Naive thymus-derived CD8-positive, alpha-beta T cell (primary cell): ENCODE data around the gene APCDD1L. TPM values are rescaled to one million over a fixed set of nuclear protein-coding genes. Genes with fewer than 3 reads are reported as not detected.
"Not testable (repeated sequence)": the region's sequence is repeated elsewhere in the genome, so short reads cannot be mapped to it uniquely, and the experiment has no call there.

ENCODE experiments used
- ATAC-seq, 2 donors: fragments of 150-1000 bp; cut with Tn5 transposase in 1 of 2; sonication (Bioruptor Pico), chemical (Tn5 transposase) in 1 of 2; 1 replicate in 1 of 2; 2 replicates in 1 of 2; pipeline ENCODE4 v1.10.0; 2021; ENCODE audit warnings: mild to moderate bottlenecking in 2 of 2, moderate library complexity in 2 of 2
- POLR2A ChIA-PET: fragments of 350-600 bp; sonication (Branson Sonifier 250); formaldehyde crosslinking; loops from one replicate; lab custom pipeline; 2021; ENCODE audit warnings: antibody characterized with exemption; lab: Charles Lee
- DNase-seq, 10 donors: peaks; one replicate each; pipeline versions ENCODE4 v3.0.0 to v3.0.0-alpha.2; 2020 to 2022
- H3K27ac Mint-ChIP-seq, 10 donors: one replicate each; pipeline ENCODE4 v1.8.0; 2020 to 2022; ENCODE audit warnings: mild to moderate bottlenecking in 10 of 10, mixed read lengths in 10 of 10, moderate library complexity in 4 of 10, inconsistent platforms in 1 of 10
- H3K27me3 Mint-ChIP-seq, 5 donors: one replicate each; pipeline ENCODE4 v1.8.0; 2021 to 2022; ENCODE audit warnings: mixed read lengths in 5 of 5
- H3K36me3 Mint-ChIP-seq, 3 donors: one replicate each; pipeline ENCODE4 v1.8.0; 2020 to 2022; ENCODE audit warnings: mixed read lengths in 3 of 3, mild to moderate bottlenecking in 2 of 3, inconsistent platforms in 1 of 3
- H3K4me1 Mint-ChIP-seq, 4 donors: one replicate each; pipeline ENCODE4 v1.8.0; 2021 to 2022; ENCODE audit warnings: mixed read lengths in 4 of 4
- H3K4me3 Mint-ChIP-seq, 10 donors: one replicate each; pipeline ENCODE4 v1.8.0; 2020 to 2022; ENCODE audit warnings: mild to moderate bottlenecking in 10 of 10, mixed read lengths in 10 of 10, moderate library complexity in 6 of 10, inconsistent platforms in 1 of 10
- H3K9me3 Mint-ChIP-seq, 9 donors: one replicate each; pipeline ENCODE4 v1.8.0; 2020 to 2022; ENCODE audit warnings: mixed read lengths in 9 of 9, mild to moderate bottlenecking in 3 of 9, inconsistent platforms in 1 of 9, moderate library complexity in 1 of 9
- polyA plus RNA-seq, 3 donors: library from polyadenylated mRNA; unstranded; fragments of 300-500 nt; fragmentation: Illumina TruSeq; gene quantifications; one replicate each; pipeline ENCODE4 v1.2.3, GENCODE V29; 2021
- total RNA-seq, 8 experiments: library from RNA in 2 of 8; stranded (reverse) in 2 of 8; gene quantifications; one replicate each; pipeline ENCODE4 v1.2.3 and lab custom pipeline; 2021 to 2026

APCDD1L gene
- total and polyA plus RNA-seq, 5 experiments from 2014 or later = 0.48 TPM; not detected in 4

DNA sequence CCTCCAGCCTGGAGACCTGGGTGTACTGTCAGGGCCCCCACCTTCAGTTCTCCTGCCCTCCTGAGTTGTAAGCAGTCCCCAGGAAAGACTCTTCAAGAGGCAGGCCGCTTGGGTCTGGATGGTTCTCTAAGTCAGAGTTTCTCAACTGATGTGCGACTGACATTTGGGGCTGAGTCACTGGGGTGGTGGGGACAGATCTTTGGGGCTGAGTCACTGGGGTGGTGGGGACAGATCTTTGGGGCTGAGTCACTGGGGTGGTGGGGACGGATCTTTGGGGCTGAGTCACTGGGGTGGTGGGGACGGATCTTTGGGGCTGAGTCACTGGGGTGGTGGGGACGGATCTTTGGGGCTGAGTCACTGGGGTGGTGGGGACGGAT is 26.8 kb upstream of the APCDD1L start:
- Mint-ChIP-seq H3K36me3 (peaks cover 0 to 16% (median 5%) of the 10 kb centered on the region in 3 donors), H3K27me3 (peaks cover under 1 to 11% (median 1%) of the 10 kb centered on the region in 5 donors), H3K9me3 (peaks cover 0 to 26% (median 11%) of the 10 kb centered on the region in 9 donors)
- ATAC-seq, DNase-seq, H3K4me1 Mint-ChIP-seq, H3K4me3 Mint-ChIP-seq, H3K27ac Mint-ChIP-seq, POLR2A ChIA-PET: not testable (repeated sequence)

DNA sequence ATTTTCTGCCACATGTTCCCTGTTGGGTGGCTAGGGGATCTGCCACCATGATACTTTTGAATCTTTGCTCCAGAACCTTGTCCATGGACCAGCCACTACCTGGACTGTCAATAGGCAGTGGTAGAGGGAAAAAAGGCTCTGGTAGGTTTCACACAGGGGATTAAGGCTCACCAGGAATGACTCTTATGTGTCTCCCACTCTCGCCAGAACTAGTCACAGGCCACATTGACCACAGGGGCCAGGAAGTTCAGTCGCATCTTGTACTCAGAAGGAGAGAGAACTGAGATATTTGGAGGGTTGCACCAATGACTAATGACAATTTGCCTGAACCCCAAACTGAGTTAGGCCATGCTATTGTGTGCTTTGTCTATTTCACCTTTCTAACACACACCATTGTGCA is 23.6 kb upstream of the APCDD1L start:
- DNase-seq (no peak), ATAC-seq (no peak)
- no peak overlapping the region for H3K27ac Mint-ChIP-seq
- peaks cover 0 to 16% (median 5%) of the 10 kb centered on the region in 3 donors for H3K36me3 Mint-ChIP-seq
- POLR2A ChIA-PET = no interaction called here
- peaks cover 0 to 37% (median 13%) of the 10 kb centered on the region in 9 donors for H3K9me3 Mint-ChIP-seq
- no peak overlapping the region for H3K4me3 Mint-ChIP-seq
- H3K27me3 Mint-ChIP-seq = peaks cover 0 to 10% (median 1%) of the 10 kb centered on the region in 5 donors
- H3K4me1 Mint-ChIP-seq = no peaks in the 10 kb centered on the region

DNA sequence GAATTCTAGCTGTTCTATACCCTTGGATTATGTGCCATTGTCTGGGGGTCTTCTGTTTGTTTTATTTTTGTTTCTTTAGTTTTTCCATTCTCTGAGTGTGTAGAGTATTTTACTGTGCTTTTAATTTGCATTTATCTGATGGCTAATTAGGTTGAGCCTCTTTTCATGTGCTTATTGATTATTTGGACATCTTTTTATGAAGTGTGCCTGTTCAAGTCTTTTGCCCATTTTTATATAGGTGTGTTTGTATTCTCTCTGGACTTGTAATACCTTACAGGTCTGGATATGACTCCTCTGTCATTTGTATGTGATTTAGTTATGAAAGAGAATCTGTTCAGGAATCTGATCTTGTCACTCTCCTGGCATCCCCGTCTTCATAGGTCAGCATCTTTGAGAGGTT is 22.6 kb upstream of the APCDD1L start:
- no peak for ATAC-seq
- Mint-ChIP-seq H3K36me3 (peaks cover 0 to 24% (median 10%) of the 10 kb centered on the region in 3 donors), H3K9me3 (peaks cover 3 to 45% (median 21%) of the 10 kb centered on the region in 9 donors), H3K4me3 (no peak overlapping the region), H3K4me1 (no peaks in the 10 kb centered on the region), H3K27ac (no peak overlapping the region), H3K27me3 (peaks cover 0 to 10% (median 0%) of the 10 kb centered on the region in 5 donors)
- no peak for DNase-seq
- POLR2A ChIA-PET = no interaction called here

DNA sequence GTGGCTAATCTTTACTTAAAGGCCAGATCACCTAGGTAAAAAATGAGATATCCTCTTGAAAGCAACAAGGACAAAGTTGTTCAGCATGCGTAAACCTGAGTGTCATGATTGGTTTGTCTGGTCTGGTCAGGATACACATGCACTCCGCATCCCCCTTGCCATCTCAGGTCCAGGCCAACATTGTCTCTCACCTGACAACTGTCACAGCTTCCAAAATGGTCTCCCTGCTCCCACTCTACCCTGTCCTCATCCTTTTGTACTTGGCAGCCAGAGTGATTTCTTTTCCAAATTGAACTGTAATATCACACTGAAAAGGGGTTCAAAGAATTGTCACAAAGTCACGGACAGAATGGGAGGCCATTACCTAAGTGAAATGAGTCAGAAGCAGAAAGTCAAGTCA is 21.1 kb upstream of the APCDD1L start:
- DNase-seq (no peak), ATAC-seq (no peak)
- peaks cover 0 to 7% (median 0%) of the 10 kb centered on the region in 5 donors for H3K27me3 Mint-ChIP-seq
- H3K27ac Mint-ChIP-seq = no peak overlapping the region
- POLR2A ChIA-PET = no interaction called here
- no peak overlapping the region for H3K4me3 Mint-ChIP-seq
- no peaks in the 10 kb centered on the region for H3K4me1 Mint-ChIP-seq
- H3K36me3 Mint-ChIP-seq = peaks cover 0 to 40% (median 20%) of the 10 kb centered on the region in 3 donors
- H3K9me3 Mint-ChIP-seq = peaks cover 18 to 60% (median 36%) of the 10 kb centered on the region in 9 donors

DNA sequence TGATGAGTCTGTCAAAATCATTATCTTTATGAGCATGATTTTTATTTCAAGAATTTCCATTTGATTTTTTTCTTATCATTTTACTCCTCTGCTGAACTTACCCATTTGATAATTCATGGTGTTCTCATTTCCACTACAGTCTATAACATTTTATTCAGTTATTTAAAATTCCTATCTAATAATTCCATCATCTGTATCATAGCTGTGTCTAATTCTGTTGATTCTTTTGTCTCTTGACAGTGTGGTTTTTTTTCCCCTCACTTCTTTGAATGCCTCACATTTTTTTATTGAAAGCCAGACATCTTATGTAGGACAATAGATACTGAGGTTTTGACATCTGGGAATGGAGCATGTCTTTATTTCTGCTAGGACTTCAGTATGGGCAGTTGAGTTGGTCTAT is 16.5 kb upstream of the APCDD1L start:
- Mint-ChIP-seq H3K4me1 (no peaks in the 10 kb centered on the region), H3K27me3 (no peaks in the 10 kb centered on the region), H3K36me3 (peaks cover 0 to 47% (median 30%) of the 10 kb centered on the region in 3 donors), H3K4me3 (no peak overlapping the region), H3K9me3 (peaks cover 23 to 67% (median 49%) of the 10 kb centered on the region in 9 donors), H3K27ac (no peak overlapping the region)
- no peak for ATAC-seq
- POLR2A ChIA-PET = no interaction called here
- DNase-seq = no peak

DNA sequence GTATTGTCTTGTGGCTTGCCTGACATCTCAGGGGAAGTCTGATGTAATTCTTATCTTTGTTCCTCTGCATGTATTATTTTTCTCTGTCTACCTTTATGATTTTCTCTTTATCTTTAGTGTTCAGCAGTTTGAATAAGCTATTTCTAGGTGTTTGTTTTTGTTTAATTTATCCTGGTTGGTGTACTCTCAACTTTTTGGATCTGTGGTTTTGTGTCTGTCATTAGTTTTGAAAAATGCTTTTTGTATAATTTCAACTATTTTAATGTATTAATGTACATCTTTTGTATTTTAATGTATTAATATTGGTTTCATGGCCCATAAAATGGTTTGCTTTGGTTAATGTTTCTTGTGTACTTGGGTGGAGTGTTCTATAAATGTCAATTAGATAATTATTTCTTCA is 15.9 kb upstream of the APCDD1L start:
- Mint-ChIP-seq H3K4me1 (no peaks in the 10 kb centered on the region), H3K9me3 (peaks cover 28 to 67% (median 54%) of the 10 kb centered on the region in 9 donors), H3K27me3 (no peaks in the 10 kb centered on the region), H3K27ac (no peak overlapping the region), H3K4me3 (no peak overlapping the region), H3K36me3 (peaks cover 0 to 47% (median 30%) of the 10 kb centered on the region in 3 donors)
- no peak for DNase-seq
- no peak for ATAC-seq
- POLR2A ChIA-PET = no interaction called here

DNA sequence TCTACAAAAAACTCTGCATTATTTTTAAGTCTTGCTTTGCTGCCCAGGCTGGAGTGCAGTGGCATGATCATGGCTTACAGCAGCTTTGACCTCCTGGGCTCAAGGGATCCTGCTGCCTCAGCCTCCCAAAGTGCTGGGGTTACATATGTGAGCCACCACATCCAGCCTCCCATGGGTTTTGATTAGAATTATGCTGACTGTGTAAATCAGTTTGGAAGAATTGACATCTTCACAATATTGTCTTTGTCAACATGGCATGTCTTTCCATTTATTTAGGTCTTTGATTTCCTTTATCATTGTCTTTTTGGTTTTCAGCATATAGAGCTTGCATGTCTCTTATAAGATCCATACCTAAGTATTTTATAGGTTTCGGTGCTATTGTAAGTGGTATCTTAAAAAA is 13.2 kb upstream of the APCDD1L start:
- H3K27ac Mint-ChIP-seq = no peak overlapping the region
- no peak overlapping the region for H3K4me3 Mint-ChIP-seq
- no peaks in the 10 kb centered on the region for H3K4me1 Mint-ChIP-seq
- no peak for ATAC-seq
- peaks cover 0 to 45% (median 32%) of the 10 kb centered on the region in 3 donors for H3K36me3 Mint-ChIP-seq
- peaks cover 29 to 72% (median 55%) of the 10 kb centered on the region in 9 donors for H3K9me3 Mint-ChIP-seq
- POLR2A ChIA-PET = no interaction called here
- DNase-seq = no peak
- no peaks in the 10 kb centered on the region for H3K27me3 Mint-ChIP-seq

DNA sequence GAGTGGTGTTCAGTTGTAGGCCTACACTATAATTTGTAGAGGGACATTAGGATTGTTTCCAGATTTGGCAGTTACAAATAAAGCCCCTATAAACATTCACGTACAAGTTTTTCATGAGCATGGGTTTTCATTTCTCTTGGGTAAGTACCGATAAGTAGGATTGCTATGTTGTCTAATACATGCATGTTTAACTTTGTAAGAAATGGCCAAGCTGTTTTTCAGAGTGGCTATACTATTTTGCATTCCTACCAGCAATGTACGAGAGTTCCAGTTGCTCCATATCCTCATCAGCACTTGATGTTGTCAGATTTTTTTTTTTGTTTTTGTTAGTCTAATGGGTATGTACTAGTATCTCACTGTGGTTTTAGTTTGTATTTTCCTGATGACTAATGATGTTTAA is 11.2 kb upstream of the APCDD1L start:
- H3K9me3 Mint-ChIP-seq = peaks cover 12 to 52% (median 36%) of the 10 kb centered on the region in 9 donors
- POLR2A ChIA-PET = no interaction called here
- DNase-seq = no peak
- no peak overlapping the region for H3K27ac Mint-ChIP-seq
- peaks cover 0 to under 1% (median 0%) of the 10 kb centered on the region in 4 donors for H3K4me1 Mint-ChIP-seq
- no peak overlapping the region for H3K4me3 Mint-ChIP-seq
- peaks cover 0 to 25% (median 18%) of the 10 kb centered on the region in 3 donors for H3K36me3 Mint-ChIP-seq
- ATAC-seq = no peak
- H3K27me3 Mint-ChIP-seq = no peaks in the 10 kb centered on the region

DNA sequence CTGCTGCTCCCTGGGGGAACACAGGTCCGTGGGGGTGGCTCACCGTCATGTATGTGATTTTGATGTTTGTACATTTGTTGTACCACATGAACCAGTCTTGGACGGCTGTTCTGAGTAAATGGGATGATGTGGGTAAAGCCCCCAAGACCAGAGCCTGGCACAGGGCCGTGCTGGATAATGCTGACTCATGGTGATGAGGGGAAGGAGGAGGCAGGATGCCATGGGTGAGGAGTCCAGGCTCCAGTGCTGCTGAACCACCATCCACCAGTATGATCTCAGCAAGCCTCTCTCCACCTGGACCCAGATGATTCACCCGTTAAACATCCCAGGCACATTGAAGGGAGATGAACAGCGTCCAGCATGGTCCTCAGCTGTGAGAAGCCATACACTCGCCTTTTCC is 9.6 kb upstream of the APCDD1L start:
- DNase-seq (no peak), ATAC-seq (no peak)
- H3K27ac Mint-ChIP-seq = peak overlapping the region in 1 of 10 donors; percentile 67
- peaks cover 0 to 11% (median 10%) of the 10 kb centered on the region in 3 donors for H3K36me3 Mint-ChIP-seq
- H3K9me3 Mint-ChIP-seq = peaks cover 6 to 38% (median 26%) of the 10 kb centered on the region in 9 donors
- peaks cover 0 to 2% (median under 1%) of the 10 kb centered on the region in 4 donors for H3K4me1 Mint-ChIP-seq
- no peak overlapping the region for H3K4me3 Mint-ChIP-seq
- POLR2A ChIA-PET = no interaction called here
- no peaks in the 10 kb centered on the region for H3K27me3 Mint-ChIP-seq

DNA sequence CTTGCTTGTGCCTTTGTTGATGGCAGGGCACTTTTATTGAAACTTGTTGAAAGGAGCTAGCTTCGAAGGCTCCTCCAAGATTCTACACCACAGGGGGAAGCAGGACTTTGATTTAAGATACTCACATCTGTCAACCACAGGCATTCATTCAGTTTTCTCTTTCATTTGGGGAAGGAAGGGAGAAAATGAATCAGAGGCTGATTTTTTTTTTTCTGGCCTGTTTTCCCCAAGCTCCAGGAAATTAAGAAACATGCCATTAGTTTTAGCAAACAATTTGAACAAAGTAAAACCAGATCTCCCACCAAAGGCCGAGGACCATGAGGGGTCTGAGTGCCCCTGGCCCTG is 8.7 kb upstream of the APCDD1L start:
- DNase-seq (no peak), ATAC-seq (no peak)
- Mint-ChIP-seq H3K4me3 (no peak overlapping the region), H3K27me3 (no peaks in the 10 kb centered on the region), H3K4me1 (peaks cover 0 to 2% (median under 1%) of the 10 kb centered on the region in 4 donors), H3K27ac (no peak overlapping the region), H3K36me3 (peaks cover 0 to 9% (median 4%) of the 10 kb centered on the region in 3 donors), H3K9me3 (peaks cover 5 to 30% (median 20%) of the 10 kb centered on the region in 9 donors)
- POLR2A ChIA-PET = no interaction called here

DNA sequence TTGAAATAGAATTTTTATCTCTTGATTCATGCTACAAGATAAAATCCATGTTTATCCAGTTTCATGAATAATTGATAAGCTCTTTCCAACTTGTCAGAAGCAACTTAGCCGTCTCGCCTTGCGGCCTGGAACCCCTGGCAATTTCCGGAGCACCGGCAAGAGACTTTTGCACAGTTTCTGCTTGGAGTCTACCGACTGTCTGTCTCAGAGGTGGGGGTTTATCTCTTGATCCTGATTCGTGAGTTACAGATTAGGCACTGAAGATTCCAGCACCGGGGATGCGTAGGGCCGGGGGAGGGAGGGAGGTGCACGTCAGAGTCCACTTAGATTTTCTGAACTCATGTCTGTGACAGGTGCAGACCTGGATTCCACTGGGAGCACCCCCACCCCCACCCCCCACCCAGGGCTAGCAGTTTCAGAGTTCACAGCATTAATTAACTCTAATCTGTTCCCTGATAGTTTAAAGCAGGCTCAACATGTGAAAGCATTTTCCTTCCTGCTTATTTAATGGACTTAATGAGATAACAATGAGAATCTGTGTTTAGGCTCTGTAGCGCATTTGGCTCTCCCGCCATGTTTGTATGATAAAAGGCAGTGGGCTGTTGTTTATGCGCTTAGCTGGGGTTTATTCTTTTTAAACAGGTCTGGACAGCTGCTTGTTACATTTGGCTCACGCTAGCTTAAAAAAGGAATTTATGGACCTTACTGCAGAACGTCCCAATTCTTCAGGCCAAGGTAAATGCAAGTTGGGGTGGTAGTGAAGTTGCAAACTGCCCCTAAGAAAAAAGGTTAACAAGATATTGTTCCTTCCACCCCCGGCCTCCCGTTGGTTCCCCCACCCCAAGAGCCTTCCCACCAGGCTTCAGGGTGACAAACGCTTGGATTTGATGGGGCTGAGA is 8.1 kb upstream of the APCDD1L start:
- peaks cover 0 to 9% (median 4%) of the 10 kb centered on the region in 3 donors for H3K36me3 Mint-ChIP-seq
- no peaks in the 10 kb centered on the region for H3K27me3 Mint-ChIP-seq
- peaks cover 0 to 2% (median under 1%) of the 10 kb centered on the region in 4 donors for H3K4me1 Mint-ChIP-seq
- no peak for ATAC-seq
- no peak for DNase-seq
- POLR2A ChIA-PET = no interaction called here
- H3K27ac Mint-ChIP-seq = no peak overlapping the region
- peaks cover 5 to 26% (median 17%) of the 10 kb centered on the region in 9 donors for H3K9me3 Mint-ChIP-seq
- H3K4me3 Mint-ChIP-seq = no peak overlapping the region

DNA sequence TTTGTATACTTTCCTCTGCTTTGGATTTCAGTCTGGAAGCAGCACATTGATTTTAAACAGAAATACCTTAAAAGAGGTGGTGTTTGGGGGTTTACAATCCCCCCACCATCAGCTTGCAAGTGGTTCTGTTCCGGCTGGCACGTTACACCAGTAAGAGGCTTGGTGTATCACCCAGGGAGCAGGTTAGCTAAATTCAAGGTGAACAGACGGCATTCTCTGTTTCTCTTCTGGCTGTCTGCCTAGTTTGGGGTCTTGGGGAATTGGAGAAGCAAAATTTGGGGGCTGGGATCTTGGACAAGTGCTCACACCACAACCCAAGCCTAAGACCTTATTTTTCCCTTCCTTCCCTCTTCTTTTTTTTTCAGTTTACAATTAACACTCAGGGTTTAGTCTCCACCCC is 7.5 kb upstream of the APCDD1L start:
- DNase-seq (no peak), ATAC-seq (no peak)
- H3K4me3 Mint-ChIP-seq = no peak overlapping the region

DNA sequence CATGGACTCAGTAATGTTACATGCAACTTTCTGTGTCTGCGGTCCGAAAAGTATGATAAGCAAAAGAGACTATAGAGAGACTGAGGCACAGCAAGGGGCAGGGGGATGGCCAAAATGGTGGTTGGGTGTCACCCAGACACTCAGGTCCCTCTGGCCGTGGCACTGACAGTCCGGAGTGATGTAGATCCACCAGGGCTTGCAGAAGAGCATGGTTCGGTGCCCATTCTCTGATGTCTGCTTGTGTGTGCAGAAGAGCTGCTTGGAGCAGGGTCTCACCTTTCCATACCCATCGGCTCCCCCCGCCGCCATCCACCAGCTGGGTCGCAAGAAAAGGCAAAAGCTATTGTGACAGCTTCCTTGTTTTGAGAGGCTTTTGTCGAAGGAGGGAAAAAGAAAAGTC is 6.6 kb upstream of the APCDD1L start:
- peaks cover 1 to 16% (median 11%) of the 10 kb centered on the region in 9 donors for H3K9me3 Mint-ChIP-seq

More for the DNA sequence above, 7.5 kb upstream of the APCDD1L start:
- POLR2A ChIA-PET = no interaction called here
- no peak overlapping the region for H3K27ac Mint-ChIP-seq
- H3K4me1 Mint-ChIP-seq = peaks cover 0 to 2% (median under 1%) of the 10 kb centered on the region in 4 donors
- peaks cover 5 to 25% (median 17%) of the 10 kb centered on the region in 9 donors for H3K9me3 Mint-ChIP-seq
- peaks cover 0 to 9% (median 4%) of the 10 kb centered on the region in 3 donors for H3K36me3 Mint-ChIP-seq
- peaks cover 0 to 4% (median 0%) of the 10 kb centered on the region in 5 donors for H3K27me3 Mint-ChIP-seq

More for the DNA sequence above, 6.6 kb upstream of the APCDD1L start:
- peaks cover 0 to 2% (median under 1%) of the 10 kb centered on the region in 3 donors for H3K36me3 Mint-ChIP-seq
- DNase-seq (no peak), ATAC-seq (no peak)
- peaks cover 0 to 12% (median 3%) of the 10 kb centered on the region in 5 donors for H3K27me3 Mint-ChIP-seq
- peaks cover 0 to 2% (median under 1%) of the 10 kb centered on the region in 4 donors for H3K4me1 Mint-ChIP-seq
- H3K4me3 Mint-ChIP-seq = no peak overlapping the region
- POLR2A ChIA-PET = no interaction called here
- no peak overlapping the region for H3K27ac Mint-ChIP-seq
